H1 (cell line): Measurements from ENCODE around the gene KCNMB4. TPM values are rescaled to one million over a fixed set of nuclear protein-coding genes. Genes with fewer than 3 reads are reported as not detected.

Source experiments
- CTCF ChIA-PET: fragments of 300-600 bp; sonication (Branson Sonifier 250); formaldehyde crosslinking; loops from one replicate; lab custom pipeline; 2021; ENCODE audit not compliant: partially characterized antibody; lab: Charles Lee
- POLR2A ChIA-PET: fragments of 300-600 bp; sonication (Branson Sonifier 250); formaldehyde crosslinking; loops from one replicate; lab custom pipeline; 2021; ENCODE audit warnings: inconsistent platforms; ENCODE audit not compliant: partially characterized antibody; lab: Charles Lee
- DNase-seq, 2 experiments: peaks; one replicate each; pipeline versions ENCODE4 v3.0.0 to v3.0.0-alpha.2; 2010 to 2022; ENCODE audit warnings: low spot score in 2 of 2, low read depth in 1 of 2, mixed read lengths in 1 of 2
- FAIRE-seq: peaks from 2 replicates; lab custom pipeline; 2011; peaks lifted over from hg19 to GRCh38; lab: Jason Lieb, UNC
- H2AFZ ChIP-seq: 2 replicates; pipeline ENCODE4 v1.8.1; 2012; ENCODE audit warnings: low read length, inconsistent platforms
- H2AK5ac ChIP-seq: 2 replicates; pipeline ENCODE4 v1.6.1; 2013; ENCODE audit warnings: low read depth, low read length
- H2BK120ac ChIP-seq: replicated peaks from 2 replicates; pipeline ENCODE3; 2013; ENCODE audit warnings: low read depth, low read length, inconsistent platforms
- H2BK12ac ChIP-seq: 2 replicates; pipeline ENCODE4 v1.6.1; 2013; ENCODE audit warnings: low read depth, low read length
- H2BK15ac ChIP-seq: 2 replicates; pipeline ENCODE4 v1.6.1; 2013; ENCODE audit warnings: low read length
- H2BK20ac ChIP-seq: 2 replicates; pipeline ENCODE4 v1.6.1; 2013; ENCODE audit warnings: low read length
- H2BK5ac ChIP-seq: 2 replicates; pipeline ENCODE4 v1.6.1; 2013; ENCODE audit warnings: low read depth, low read length
- H3K14ac ChIP-seq: 2 replicates; pipeline ENCODE4 v1.6.1; 2013; ENCODE audit warnings: inconsistent platforms; ENCODE audit not compliant: insufficient read length
- H3K18ac ChIP-seq: 2 replicates; pipeline ENCODE4 v1.6.1; 2013; ENCODE audit warnings: low read length; ENCODE audit errors: extremely low read depth
- H3K23ac ChIP-seq: 2 replicates; pipeline ENCODE4 v1.6.1; 2013; ENCODE audit warnings: inconsistent platforms; ENCODE audit not compliant: insufficient read length
- H3K23me2 ChIP-seq: 2 replicates; pipeline ENCODE4 v1.6.1; 2013; ENCODE audit warnings: low read depth, low read length
- H3K27ac ChIP-seq: 2 replicates; pipeline ENCODE4 v1.6.1; 2011; ENCODE audit warnings: low read depth, low read length, inconsistent platforms
- H3K27me3 ChIP-seq, 4 experiments: replicated peaks in 1 of 4; 1 replicate in 1 of 4; 2 replicates in 3 of 4; pipeline versions ENCODE4 v1.6.1 to v1.8.1; 2011 to 2013; ENCODE audit warnings: low read length in 3 of 4, mild to moderate bottlenecking in 3 of 4, inconsistent platforms in 2 of 4, mixed read lengths in 2 of 4, moderate library complexity in 1 of 4; ENCODE audit not compliant: control insufficient read depth in 3 of 4, insufficient read depth in 3 of 4; ENCODE audit errors: extremely low read depth in 1 of 4
- H3K36me3 ChIP-seq, 4 experiments: 2 replicates each; pipeline versions ENCODE4 v1.6.1 to v1.8.1; 2011 to 2013; ENCODE audit warnings: mild to moderate bottlenecking in 4 of 4, low read length in 3 of 4, moderate library complexity in 2 of 4, control low read depth in 1 of 4, inconsistent platforms in 1 of 4; ENCODE audit not compliant: insufficient read depth in 4 of 4, control insufficient read depth in 2 of 4
- H3K4ac ChIP-seq: replicated peaks from 2 replicates; pipeline ENCODE3; 2013; ENCODE audit warnings: low read length, low read depth, mixed read lengths, inconsistent platforms; ENCODE audit not compliant: insufficient read length
- H3K4me1 ChIP-seq, 4 experiments: replicated peaks in 1 of 4; 1 replicate in 1 of 4; 2 replicates in 3 of 4; pipeline versions ENCODE4 v1.6.1 to v1.8.1; 2011 to 2013; ENCODE audit warnings: low read length in 3 of 4, inconsistent platforms in 2 of 4, mixed read lengths in 1 of 4; ENCODE audit not compliant: insufficient read depth in 4 of 4, control insufficient read depth in 3 of 4
- H3K4me2 ChIP-seq, 2 experiments: 2 replicates each; pipeline versions ENCODE4 v1.6.1 to v1.8.1; 2011 to 2013; ENCODE audit warnings: low read depth in 2 of 2, low read length in 2 of 2, control low read depth in 1 of 2, inconsistent platforms in 1 of 2, mild to moderate bottlenecking in 1 of 2; ENCODE audit not compliant: insufficient read depth in 1 of 2
- H3K4me3 ChIP-seq, 4 experiments: fragments of 200-600, 300-600 bp in 1 of 4; sonication (generic), shearing (Covaris generic), sonication (Bioruptor Twin) in 1 of 4; 2 replicates each; pipeline versions ENCODE4 v1.5.1 to v1.8.1; 2011 to 2016; ENCODE audit warnings: low read length in 4 of 4, low read depth in 3 of 4, control low read depth in 2 of 4, inconsistent platforms in 2 of 4, mild to moderate bottlenecking in 2 of 4, mixed read lengths in 1 of 4, moderate library complexity in 1 of 4; ENCODE audit not compliant: insufficient read depth in 2 of 4; ENCODE audit errors: extremely low read depth in 1 of 4
- H3K56ac ChIP-seq: replicated peaks from 2 replicates; pipeline ENCODE3; 2013; ENCODE audit warnings: low read depth, mild to moderate bottlenecking, mixed read lengths, low read length, inconsistent platforms; ENCODE audit not compliant: insufficient read length
- H3K79me1 ChIP-seq: 2 replicates; pipeline ENCODE4 v1.6.1; 2013; ENCODE audit warnings: low read depth, low read length, control low read depth
- H3K79me2 ChIP-seq, 2 experiments: 2 replicates each; pipeline versions ENCODE4 v1.6.1 to v1.8.1; 2012 to 2013; ENCODE audit warnings: low read length in 2 of 2, mild to moderate bottlenecking in 2 of 2, inconsistent platforms in 1 of 2; ENCODE audit not compliant: insufficient read depth in 2 of 2, control insufficient read depth in 1 of 2
- H3K9ac ChIP-seq, 4 experiments: replicated peaks in 1 of 4; 1 replicate in 1 of 4; 2 replicates in 3 of 4; pipeline versions ENCODE4 v1.6.1 to v1.8.1; 2011 to 2013; ENCODE audit warnings: low read depth in 3 of 4, low read length in 3 of 4, control low read depth in 2 of 4, mild to moderate bottlenecking in 2 of 4, moderate library complexity in 2 of 4, inconsistent platforms in 1 of 4; ENCODE audit errors: extremely low read depth in 1 of 4
- H3K9me3 ChIP-seq, 2 experiments: 2 replicates each; pipeline versions ENCODE4 v1.6.1 to v1.8.1; 2012 to 2013; ENCODE audit warnings: mild to moderate bottlenecking in 2 of 2, moderate library complexity in 2 of 2, control low read depth in 1 of 2, inconsistent platforms in 1 of 2, low read depth in 1 of 2, low read length in 1 of 2, mixed read lengths in 1 of 2; ENCODE audit not compliant: insufficient read depth in 2 of 2
- H4K20me1 ChIP-seq, 2 experiments: replicated peaks in 1 of 2; 2 replicates each; pipeline versions ENCODE3 to v1.8.1; 2011 to 2013; ENCODE audit warnings: inconsistent platforms in 2 of 2, low read length in 2 of 2, mild to moderate bottlenecking in 1 of 2; ENCODE audit not compliant: insufficient read depth in 2 of 2, control insufficient read depth in 1 of 2
- H4K5ac ChIP-seq: 2 replicates; pipeline ENCODE4 v1.6.1; 2013; ENCODE audit warnings: low read length, low read depth, mixed read lengths, inconsistent platforms; ENCODE audit not compliant: insufficient read length
- H4K8ac ChIP-seq: 2 replicates; pipeline ENCODE4 v1.8.0; 2013; ENCODE audit warnings: mild to moderate bottlenecking, moderate library complexity, low read length, inconsistent platforms; ENCODE audit not compliant: insufficient read depth; ENCODE audit errors: extremely low read depth
- H4K91ac ChIP-seq: replicated peaks from 2 replicates; pipeline ENCODE3; 2013; ENCODE audit warnings: low read length, mixed read lengths, inconsistent platforms; ENCODE audit not compliant: insufficient read length
- CEBPB ChIP-seq: IDR thresholded peaks from 2 replicates; pipeline ENCODE4 v1.6.1; 2012; ENCODE audit warnings: low read depth, low read length
- CREB1 ChIP-seq: IDR thresholded peaks from 2 replicates; pipeline ENCODE4 v1.6.1; 2012; ENCODE audit warnings: inconsistent platforms
- CTBP2 ChIP-seq: IDR thresholded peaks from 2 replicates; pipeline ENCODE4 v1.7.0; 2011; ENCODE audit warnings: borderline replicate concordance, mild to moderate bottlenecking, moderate library complexity, mixed read lengths, low read length; ENCODE audit not compliant: insufficient read depth, insufficient read length
- GABPA ChIP-seq: IDR thresholded peaks from 2 replicates; pipeline ENCODE4 v1.6.1; 2011; ENCODE audit warnings: mild to moderate bottlenecking, low read length, moderate library complexity, borderline replicate concordance; ENCODE audit not compliant: insufficient read depth
- POU5F1 ChIP-seq: IDR thresholded peaks from 2 replicates; pipeline ENCODE4 v1.6.1; 2011; ENCODE audit warnings: low read depth, mild to moderate bottlenecking, low read length, moderate library complexity
- SIX5 ChIP-seq: IDR thresholded peaks from 2 replicates; pipeline ENCODE4 v1.6.1; 2011; ENCODE audit warnings: mild to moderate bottlenecking, low read depth, low read length
- SP1 ChIP-seq: IDR thresholded peaks from 2 replicates; pipeline ENCODE4 v1.6.1; 2011; ENCODE audit warnings: low read depth, low read length
- TAF7 ChIP-seq: optimal IDR thresholded peaks from 2 replicates; pipeline ENCODE3; 2011; ENCODE audit warnings: low read depth, mild to moderate bottlenecking, inconsistent platforms, low read length, moderate library complexity, borderline replicate concordance
- TBP ChIP-seq: IDR thresholded peaks from 2 replicates; pipeline ENCODE4 v1.6.1; 2011; ENCODE audit warnings: low read depth, low read length, improper control_type of control experiment
- WGBS, 2 experiments: shearing (Covaris generic) in 1 of 2; methylation state at CpG; one replicate each; pipeline versions ENCODE4 v1.1.6 to v1.1.7; 2013 to 2015; ENCODE audit warnings: low lambda C conversion rate in 2 of 2, mixed read lengths in 2 of 2, inconsistent platforms in 1 of 2, low coverage in 1 of 2, missing lambda C conversion rate in 1 of 2; ENCODE audit not compliant: insufficient replicate concordance in 2 of 2, insufficient coverage in 1 of 2, insufficient read length in 1 of 2; ENCODE audit errors: extremely low coverage in 1 of 2, missing lambda C conversion rate in 1 of 2; 5-methylcytosine and 5-hydroxymethylcytosine counted together
- polyA plus RNA-seq, 7 experiments: library from polyadenylated mRNA; depleted of rRNA in 3 of 7; stranded (reverse) in 5 of 7; unstranded in 2 of 7; fragments of >200 nt in 5 of 7; fragments of 200-250 nt in 2 of 7; gene quantifications; 1 replicate in 5 of 7; 2 replicates in 1 of 7; 4 replicates in 1 of 7; pipeline versions ENCODE4 v1.2.1 to v1.2.3, GENCODE V29; 2011 to 2013; ENCODE audit warnings: missing spikeins in 2 of 7, mixed read lengths in 2 of 7
- total RNA-seq: library from RNA; stranded (reverse); fragmentation: NEBNext Ultra II Directional; extraction: Animal tissue kit (Norgen Biotek cat#: 25700); gene quantifications from 2 replicates; pipeline ENCODE4 v1.2.1, GENCODE V29; 2021

Gene KCNMB4
- total and polyA plus RNA-seq, 2 of the 8 experiments (the other 6 are each of a cell fraction or from before 2014, with no cell fraction given) = 10.9 to 16.0 TPM

DNA sequence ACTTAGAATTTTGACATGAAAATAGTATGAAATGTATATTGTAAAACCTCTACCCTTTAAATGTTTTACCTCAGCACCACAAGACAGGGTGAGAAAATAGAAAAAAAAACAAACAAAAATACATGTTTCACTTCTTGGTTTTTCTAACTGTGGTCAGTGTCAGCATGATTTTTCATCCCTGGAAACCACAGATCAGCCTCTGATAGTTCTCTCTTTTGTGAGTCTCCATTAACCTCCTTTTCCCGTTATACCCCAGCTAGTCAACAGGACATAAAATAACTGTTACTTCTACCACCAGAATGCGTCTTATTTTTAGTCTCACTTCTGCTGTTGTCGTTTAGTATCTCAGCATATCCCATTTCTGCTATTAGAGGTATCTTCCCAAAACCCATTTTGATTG lies 48.3 kb upstream of the KCNMB4 start:
- no peak overlapping the region for H4K5ac ChIP-seq
- no peak overlapping the region for H3K56ac ChIP-seq
- 89% methylated on average over 3 of the region's 3 CpGs; no CpG with 5 or more reads in 1 of the 2 experiments for WGBS, 2 experiments
- FAIRE-seq (no peak), DNase-seq (no peak)
- H3K23ac ChIP-seq = no peak overlapping the region
- H3K4me1 ChIP-seq = no peaks in the 10 kb centered on the region
- TF ChIP-seq CTBP2 (no peak), CREB1 (no peak), SIX5 (no peak), TAF7 (no peak), POU5F1 (no peak), GABPA (no peak), TBP (no peak), SP1 (no peak), CEBPB (no peak)
- no peaks in the 10 kb centered on the region for H3K27me3 ChIP-seq
- no peak overlapping the region for H4K91ac ChIP-seq
- H3K9me3 ChIP-seq = no peaks in the 10 kb centered on the region
- ChIA-PET CTCF (interaction anchor here (1.9 kb wide), 1 partner anchor 10 kb away, joined by 4 read pairs; no protein-coding TSS in a partner anchor), POLR2A (no interaction called here)
- no peak overlapping the region for H2BK120ac ChIP-seq
- H3K4me2 ChIP-seq = no peak overlapping the region
- no peaks in the 10 kb centered on the region for H3K23me2 ChIP-seq
- no peaks in the 10 kb centered on the region for H4K20me1 ChIP-seq
- H3K27ac ChIP-seq = no peak overlapping the region
- no peak overlapping the region for H3K4me3 ChIP-seq
- no peak overlapping the region for H2AK5ac ChIP-seq
- peaks cover 0 to 46% of the 10 kb centered on the region in 2 experiments; a peak in 2 of 4 replicates for H3K79me2 ChIP-seq
- H2AFZ ChIP-seq = no peak overlapping the region
- H3K4ac ChIP-seq = no peak overlapping the region
- no peak overlapping the region for H2BK12ac ChIP-seq
- H2BK15ac ChIP-seq = no peak overlapping the region
- no peak overlapping the region for H2BK20ac ChIP-seq
- H4K8ac ChIP-seq = no peak overlapping the region
- no peaks in the 10 kb centered on the region for H3K79me1 ChIP-seq
- H2BK5ac ChIP-seq = no peak overlapping the region
- no peaks in the 10 kb centered on the region; a peak in 1 of 8 replicates for H3K36me3 ChIP-seq
- H3K9ac ChIP-seq = no peak overlapping the region
- H3K14ac ChIP-seq = no peak overlapping the region
- H3K18ac ChIP-seq = no peak overlapping the region
